SK-N-SH (cell line): Measurements from ENCODE around the gene ZSCAN22. TPM values are rescaled to one million over a fixed set of nuclear protein-coding genes. Genes with fewer than 3 reads are reported as not detected.

Source experiments
- CTCF ChIA-PET: fragments of 300-600, 350-600 bp; formaldehyde crosslinking; extraction: SDS; loops from one replicate; lab custom pipeline; 2021; lab: Yijun Ruan, JAX
- POLR2A ChIA-PET: fragments of 350-600 bp; sonication (Branson Sonifier 250); formaldehyde crosslinking; extraction: SDS; loops from one replicate; lab custom pipeline; 2020; ENCODE audit warnings: antibody characterized with exemption, inconsistent platforms; lab: Yijun Ruan, JAX
- DNase-seq: peaks from one replicate; pipeline ENCODE4 v3.0.0; 2012
- H2AFZ ChIP-seq: fragments of 200-600 bp; sonication (generic); 2 replicates; pipeline ENCODE4 v1.8.1; 2016; ENCODE audit warnings: antibody characterized with exemption, mild to moderate bottlenecking, low read depth
- H3F3A ChIP-seq: fragments of 200-600 bp; sonication (generic); replicated peaks from 2 replicates; pipeline ENCODE3; 2016; ENCODE audit warnings: antibody characterized with exemption, mild to moderate bottlenecking; ENCODE audit not compliant: insufficient read depth
- H3K27ac ChIP-seq, 2 experiments: fragments of 200-500 bp in 1 of 2; fragments of 200-600 bp in 1 of 2; sonication (Bioruptor generic) in 1 of 2; sonication (generic), shearing (Covaris generic) in 1 of 2; 2 replicates each; pipeline versions ENCODE4 v1.5.1 to v1.6.1; 2014 to 2016; ENCODE audit warnings: low read depth in 2 of 2, inconsistent platforms in 1 of 2, low read length in 1 of 2, mild to moderate bottlenecking in 1 of 2, mixed read lengths in 1 of 2
- H3K27me3 ChIP-seq: fragments of 200-600 bp; sonication (generic), shearing (Covaris generic); 2 replicates; pipeline ENCODE4 v1.6.1; 2016; ENCODE audit warnings: mixed run types; ENCODE audit not compliant: insufficient read depth
- H3K36me3 ChIP-seq, 2 experiments: fragments of 200-500 bp in 1 of 2; fragments of 200-600 bp in 1 of 2; sonication (Bioruptor generic) in 1 of 2; sonication (generic) in 1 of 2; replicated peaks in 1 of 2; 2 replicates each; pipeline versions ENCODE3 to v1.5.1; 2014 to 2016; ENCODE audit warnings: low read length in 1 of 2, mild to moderate bottlenecking in 1 of 2; ENCODE audit not compliant: insufficient read depth in 2 of 2, control insufficient read depth in 1 of 2
- H3K4me1 ChIP-seq, 2 experiments: fragments of 200-500 bp in 1 of 2; fragments of 200-600 bp in 1 of 2; sonication (Bioruptor generic) in 1 of 2; sonication (generic), shearing (Covaris generic) in 1 of 2; 2 replicates each; pipeline versions ENCODE4 v1.5.1 to v1.6.1; 2014 to 2016; ENCODE audit warnings: low read depth in 1 of 2, low read length in 1 of 2, mixed run types in 1 of 2; ENCODE audit not compliant: insufficient read depth in 2 of 2, control insufficient read depth in 1 of 2
- H3K4me2 ChIP-seq: fragments of 200-600 bp; sonication (generic), shearing (Covaris generic); 2 replicates; pipeline ENCODE4 v1.6.1; 2017; ENCODE audit warnings: mixed run types
- H3K4me3 ChIP-seq, 2 experiments: fragments of 200-500 bp in 1 of 2; fragments of 200-600 bp in 1 of 2; sonication (Bioruptor generic) in 1 of 2; sonication (generic), shearing (Covaris generic) in 1 of 2; 2 replicates each; pipeline versions ENCODE4 v1.5.1 to v1.8.1; 2014 to 2016; ENCODE audit warnings: low read depth in 2 of 2, inconsistent platforms in 1 of 2, low read length in 1 of 2, mild to moderate bottlenecking in 1 of 2, mixed read lengths in 1 of 2, moderate library complexity in 1 of 2
- H3K79me2 ChIP-seq: fragments of 200-600 bp; sonication (generic); 2 replicates; pipeline ENCODE4 v1.8.1; 2017; ENCODE audit warnings: mild to moderate bottlenecking; ENCODE audit not compliant: insufficient read depth
- H3K9ac ChIP-seq: fragments of 200-600 bp; sonication (generic); 2 replicates; pipeline ENCODE4 v1.6.1; 2017; ENCODE audit warnings: mixed run types
- H3K9me2 ChIP-seq: fragments of 200-600 bp; sonication (generic); 2 replicates; pipeline ENCODE4 v1.6.1; 2017; ENCODE audit warnings: mixed run types
- H3K9me3 ChIP-seq: fragments of 200-600 bp; sonication (generic); 2 replicates; pipeline ENCODE4 v1.6.1; 2017; ENCODE audit warnings: mixed run types, mild to moderate bottlenecking, moderate library complexity
- H4K20me1 ChIP-seq: fragments of 200-600 bp; sonication (generic); 2 replicates; pipeline ENCODE4 v1.6.1; 2017; ENCODE audit warnings: mild to moderate bottlenecking, mixed run types; ENCODE audit not compliant: insufficient read depth
- FOXJ3 ChIP-seq: sonication (generic); formaldehyde crosslinking; IDR thresholded peaks from 2 replicates; pipeline ENCODE4 v1.5.1; 2020; ENCODE audit warnings: mild to moderate bottlenecking, missing genetic modification reagents
- IRF3 ChIP-seq: fragments of 150-350 bp; IDR thresholded peaks from 2 replicates; pipeline ENCODE4 v1.6.1; 2016; ENCODE audit warnings: mild to moderate bottlenecking, low read depth, low read length
- NRF1 ChIP-seq: IDR thresholded peaks from 2 replicates; pipeline ENCODE4 v1.6.1; 2012; ENCODE audit warnings: low read depth, mild to moderate bottlenecking, low read length
- RCOR1 ChIP-seq: fragments of 150-350 bp; IDR thresholded peaks from 2 replicates; pipeline ENCODE4 v1.6.1; 2017; ENCODE audit warnings: antibody characterized with exemption, low read length
- WGBS: methylation state at CpG from one replicate; pipeline ENCODE4 v1.1.6; 2017; ENCODE audit warnings: low lambda C conversion rate; 5-methylcytosine and 5-hydroxymethylcytosine counted together
- polyA plus RNA-seq, 3 experiments: library from polyadenylated mRNA; depleted of rRNA; stranded (reverse); fragments of >200 nt; gene quantifications; 2 replicates each; pipeline ENCODE4 v1.2.3, GENCODE V29; 2012
- small RNA-seq, 7 experiments: library from RNA; depleted of rRNA; stranded (forward); fragments of <200 nt; gene quantifications; one replicate each; pipeline ENCODE3, GENCODE V24; 2012

The ZSCAN22 gene
- polyA plus RNA-seq, 1 of the 3 experiments (the other 2 are of a cell fraction) = 2.3 TPM

GRCh38 chr19:58388175-58388526 lies 61.4 kb downstream of the ZSCAN22 start:
- Histone ChIP-seq H3K36me3 (peaks cover 27 to 44% of the 10 kb centered on the region in 2 experiments), H3K9me2 (no peaks in the 10 kb centered on the region), H3K79me2 (peaks cover 70% of the 10 kb centered on the region), H3K9me3 (no peaks in the 10 kb centered on the region), H3K27ac (no peak overlapping the region), H3K27me3 (no peaks in the 10 kb centered on the region), H3K4me3 (peak overlapping the region; percentile 87 to 92), H2AFZ (no peak overlapping the region), H3F3A (peaks cover 22% of the 10 kb centered on the region), H3K9ac (peak overlapping the region; percentile 91), H3K4me1 (peaks cover 16 to 25% of the 10 kb centered on the region in 2 experiments; a peak in 3 of 4 replicates), H3K4me2 (peak overlapping the region; percentile 85), H4K20me1 (peaks cover 43% of the 10 kb centered on the region)
- no peak for DNase-seq
- POLR2A ChIA-PET = interaction anchor here (0.9 to 1.6 kb wide), 5 partner anchors 10 to 131 kb away, joined by 3 to 5 read pairs (median 4); partner anchors contain the start of genes ZBTB45 and ZNF497
- TF ChIP-seq NRF1 (no peak), RCOR1 (no peak), IRF3 (no peak), FOXJ3 (no peak)
- CTCF ChIA-PET = interaction anchor here (0.6 kb wide), 1 partner anchor 775 kb away, joined by 3 read pairs; no protein-coding TSS in a partner anchor
- WGBS = 28% methylated on average over 3 of the region's 3 CpGs

Small RNAs within 50 kb of the gene (small RNA-seq; reads per million reads assigned to genes)
- gene MIR4754 (0 to 0.20 (median 0) reads per million in 7 experiments), gene MIR6806 (0 to 0.13 (median 0) reads per million in 7 experiments), gene RNA5SP473 (0 to 1.5 (median 0.64) reads per million in 7 experiments)

Other genes starting within 250 kb of the ZSCAN22 start
- 26.7 and 28.6 TPM in 2 replicates for gene ZSCAN18, start 228.8 kb upstream of the ZSCAN22 start, polyA plus RNA-seq (2012; rRNA removed)
- gene ZNF329, start 176.2 kb upstream of the ZSCAN22 start, polyA plus RNA-seq (2012; rRNA removed) = 3.6 and 5.0 TPM in 2 replicates
- 3.1 and 4.0 TPM in 2 replicates for gene ZNF274, start 143.9 kb upstream of the ZSCAN22 start, polyA plus RNA-seq (2012; rRNA removed)
- 0.58 and 0.89 TPM in 2 replicates for gene ZNF544, start 98.1 kb upstream of the ZSCAN22 start, polyA plus RNA-seq (2012; rRNA removed)
- gene ZNF8, start 48.0 kb upstream of the ZSCAN22 start, polyA plus RNA-seq (2012; rRNA removed) = 1.4 and 1.8 TPM in 2 replicates
- gene ERVK3-1, start 21.6 kb upstream of the ZSCAN22 start, polyA plus RNA-seq (2012; rRNA removed) = 69.4 and 85.3 TPM in 2 replicates
- gene A1BG, start 26.5 kb downstream of the ZSCAN22 start, polyA plus RNA-seq (2012; rRNA removed) = 61.4 and 62.6 TPM in 2 replicates
- gene ZNF497, start 35.8 kb downstream of the ZSCAN22 start, polyA plus RNA-seq (2012; rRNA removed) = 1.0 and 1.1 TPM in 2 replicates
- 1.2 and 1.6 TPM in 2 replicates for gene ZNF837, start 54.0 kb downstream of the ZSCAN22 start, polyA plus RNA-seq (2012; rRNA removed)
- 3,905 and 4,334 TPM in 2 replicates for gene RPS5, start 60.3 kb downstream of the ZSCAN22 start, polyA plus RNA-seq (2012; rRNA removed)
- gene RNF225, start 68.7 kb downstream of the ZSCAN22 start, polyA plus RNA-seq (2012; rRNA removed) = 0.13 TPM in 1 of 2 replicates, not detected in the other
- gene ZNF584, start 81.7 kb downstream of the ZSCAN22 start, polyA plus RNA-seq (2012; rRNA removed) = 9.4 and 12.0 TPM in 2 replicates
- gene ZNF132, start 113.2 kb downstream of the ZSCAN22 start, polyA plus RNA-seq (2012; rRNA removed) = 1.3 and 1.9 TPM in 2 replicates
- 2.9 and 3.8 TPM in 2 replicates for gene ZNF324B, start 124.6 kb downstream of the ZSCAN22 start, polyA plus RNA-seq (2012; rRNA removed)
- gene ZNF324, start 140.1 kb downstream of the ZSCAN22 start, polyA plus RNA-seq (2012; rRNA removed) = 5.6 and 6.0 TPM in 2 replicates
- gene ZNF446, start 149.4 kb downstream of the ZSCAN22 start, polyA plus RNA-seq (2012; rRNA removed) = 6.9 and 7.0 TPM in 2 replicates
- 50.5 and 57.3 TPM in 2 replicates for gene SLC27A5, start 185.0 kb downstream of the ZSCAN22 start, polyA plus RNA-seq (2012; rRNA removed)
- 7.9 and 11.3 TPM in 2 replicates for gene ZBTB45, start 192.8 kb downstream of the ZSCAN22 start, polyA plus RNA-seq (2012; rRNA removed)
- gene TRIM28, start 217.1 kb downstream of the ZSCAN22 start, polyA plus RNA-seq (2012; rRNA removed) = 321 and 594 TPM in 2 replicates
- 308 and 381 TPM in 2 replicates for gene CHMP2A, start 228.1 kb downstream of the ZSCAN22 start, polyA plus RNA-seq (2012; rRNA removed)
- gene UBE2M, start 231.6 kb downstream of the ZSCAN22 start, polyA plus RNA-seq (2012; rRNA removed) = 109 and 135 TPM in 2 replicates
- 31.8 and 38.4 TPM in 2 replicates for gene MZF1, start 246.3 kb downstream of the ZSCAN22 start, polyA plus RNA-seq (2012; rRNA removed)